NCI-H2171 treated with DMSO at 0.1 percent for 48 hours (cell line): ENCODE results near the gene CCDC136.

Experiments
- DNase-seq: peaks from one replicate; lab custom pipeline; 2025; lab: John Stamatoyannopoulos, UW

Gene CCDC136

GRCh38 chr7:128791121-128791971, at the start of gene CCDC136:
TSS of gene CCDC136 (plus strand) at chr7:128791968. CDS start at chr7:128792412, 444 bp downstream.
- peak; percentile 49 for DNase-seq

DNA sequence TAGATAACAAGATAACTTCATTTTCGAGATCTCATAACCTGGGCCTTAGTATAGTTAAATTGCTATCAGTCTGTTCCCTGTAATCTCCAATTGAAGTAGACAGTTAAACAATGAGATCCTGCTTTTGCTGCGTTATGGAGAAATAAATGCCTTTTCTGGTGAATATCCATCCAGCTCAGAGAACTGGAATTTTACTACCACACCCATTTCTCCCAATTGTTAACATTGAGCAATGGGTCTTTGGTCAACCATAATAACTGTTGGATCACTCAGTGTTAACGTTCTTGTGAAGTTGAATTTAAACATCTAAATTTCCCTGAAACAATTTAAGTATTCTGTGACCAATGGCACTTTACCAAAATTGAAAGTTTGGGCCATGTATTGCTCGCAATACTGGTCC, 49.6 kb upstream of the CCDC136 start:
- DNase-seq, result no peak

DNA sequence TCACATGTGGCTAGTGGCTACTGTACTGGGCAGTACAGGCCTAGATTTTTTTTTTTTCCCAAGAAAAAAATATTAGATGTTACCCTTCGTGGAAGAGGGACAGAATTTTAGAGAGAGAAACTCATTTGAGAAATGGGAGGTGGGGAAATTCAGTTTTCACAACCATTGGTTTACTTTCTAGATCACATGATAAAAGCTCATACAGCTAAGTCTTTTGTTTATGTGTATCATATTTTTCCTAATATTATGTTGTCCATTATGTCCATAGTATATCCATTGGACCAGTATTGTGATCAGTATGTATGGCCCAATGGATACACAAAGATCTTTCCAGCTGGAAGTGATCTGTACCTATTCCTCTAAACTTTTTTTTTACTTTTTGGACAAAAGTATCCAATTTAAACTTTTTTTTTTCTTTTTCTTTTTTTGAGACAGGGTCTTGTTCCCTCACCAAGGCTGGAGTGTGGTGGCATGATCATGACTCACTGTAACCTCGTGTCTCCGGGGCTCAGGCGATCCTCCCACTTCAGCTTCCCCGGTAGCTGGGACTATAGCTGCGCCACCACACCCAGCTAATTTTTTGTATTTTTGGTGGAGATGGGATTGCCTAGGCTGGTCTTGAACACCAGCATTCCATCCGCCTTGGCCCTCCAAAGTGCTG, 48.5 kb upstream of the CCDC136 start:
- no peak for DNase-seq

- no peak for DNase-seq
These were observed 47.3 kb upstream of the CCDC136 start for GRCh38 chr7:128744366-128744905.

- DNase-seq, result no peak
These were observed 46.1 kb upstream of the CCDC136 start for GRCh38 chr7:128745706-128746105.

- no peak for DNase-seq
These were observed 44.3 kb upstream of the CCDC136 start for GRCh38 chr7:128747327-128748079.

DNA sequence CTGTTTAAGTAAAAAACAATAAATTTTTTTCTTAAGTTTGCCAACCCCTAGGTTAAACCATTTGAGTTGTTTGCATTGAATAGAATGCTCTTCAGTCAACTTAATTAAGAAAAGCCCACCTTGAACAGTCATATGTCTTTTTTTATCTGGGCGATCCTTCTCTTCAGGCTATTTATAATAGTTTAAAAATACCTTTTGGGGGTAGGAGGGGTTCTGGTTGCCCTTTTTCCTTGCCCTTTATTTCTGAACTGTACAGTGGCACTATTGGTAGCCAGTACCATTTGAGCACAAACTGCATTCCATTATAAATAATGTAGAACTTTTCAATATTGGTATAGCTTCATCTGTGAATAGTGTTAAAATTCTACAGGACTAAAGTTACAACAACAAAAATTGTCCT, 39.5 kb upstream of the CCDC136 start:
- no peak for DNase-seq

GRCh38 chr7:128755075-128755818, 36.5 kb upstream of the CCDC136 start:
- DNase-seq, result peak; percentile 62

DNA sequence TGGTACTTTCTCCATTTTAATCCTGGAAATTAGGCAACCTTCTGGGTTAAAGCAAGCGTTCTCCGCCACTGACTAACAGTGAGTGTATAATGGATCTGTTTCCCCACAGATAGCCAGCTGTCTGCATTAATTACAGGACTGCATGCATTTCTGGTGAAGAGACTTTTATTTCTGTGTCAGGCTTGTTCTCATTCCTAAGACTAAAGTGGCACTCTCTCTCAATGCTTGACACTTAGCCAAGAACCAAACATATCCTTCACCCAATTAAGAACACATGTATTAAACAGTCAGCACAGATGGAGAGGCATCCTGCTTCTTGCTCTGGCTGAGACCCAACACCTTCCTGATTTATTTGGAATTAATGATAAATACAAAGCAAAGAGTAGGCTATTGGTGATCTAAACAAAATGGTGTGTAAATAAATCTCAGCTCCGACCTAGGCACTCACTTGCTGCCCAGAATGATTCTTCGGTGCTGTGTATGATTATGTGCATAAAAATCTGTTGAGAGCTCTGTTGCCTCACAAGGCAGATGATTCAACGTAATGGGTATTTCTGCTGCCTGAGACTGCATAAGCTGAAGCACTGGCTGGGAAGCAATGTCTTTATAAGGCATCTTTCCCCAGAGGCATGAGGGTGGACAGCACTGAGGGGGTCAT, 35.8 kb upstream of the CCDC136 start:
- DNase-seq, result peak; percentile 86

- no peak for DNase-seq
These were observed 34.6 kb upstream of the CCDC136 start for GRCh38 chr7:128757203-128757602.

GRCh38 chr7:128758553-128758952, 33.2 kb upstream of the CCDC136 start:
- no peak for DNase-seq

- no peak for DNase-seq
These were observed 32.5 kb upstream of the CCDC136 start for GRCh38 chr7:128759242-128759641.

DNA sequence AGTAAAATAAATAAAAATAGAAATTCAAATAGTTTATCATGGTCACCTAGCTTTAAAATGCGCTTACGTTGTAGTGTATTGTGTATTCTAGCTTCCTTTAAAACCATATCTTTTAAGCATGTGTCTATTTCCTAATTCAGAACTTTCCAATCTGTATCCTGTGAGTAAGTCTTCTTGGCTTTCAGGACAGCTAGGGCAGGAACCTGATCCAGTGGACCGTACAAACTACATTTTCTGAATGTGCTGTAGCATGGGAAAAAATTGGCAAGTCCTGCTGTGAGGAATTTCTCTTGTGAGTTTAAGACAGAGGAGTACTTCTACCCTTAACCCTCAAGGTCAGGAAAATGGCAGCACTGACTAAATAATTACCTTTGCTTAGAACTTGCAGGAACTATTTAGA, 28.2 kb upstream of the CCDC136 start:
- no peak for DNase-seq

DNA sequence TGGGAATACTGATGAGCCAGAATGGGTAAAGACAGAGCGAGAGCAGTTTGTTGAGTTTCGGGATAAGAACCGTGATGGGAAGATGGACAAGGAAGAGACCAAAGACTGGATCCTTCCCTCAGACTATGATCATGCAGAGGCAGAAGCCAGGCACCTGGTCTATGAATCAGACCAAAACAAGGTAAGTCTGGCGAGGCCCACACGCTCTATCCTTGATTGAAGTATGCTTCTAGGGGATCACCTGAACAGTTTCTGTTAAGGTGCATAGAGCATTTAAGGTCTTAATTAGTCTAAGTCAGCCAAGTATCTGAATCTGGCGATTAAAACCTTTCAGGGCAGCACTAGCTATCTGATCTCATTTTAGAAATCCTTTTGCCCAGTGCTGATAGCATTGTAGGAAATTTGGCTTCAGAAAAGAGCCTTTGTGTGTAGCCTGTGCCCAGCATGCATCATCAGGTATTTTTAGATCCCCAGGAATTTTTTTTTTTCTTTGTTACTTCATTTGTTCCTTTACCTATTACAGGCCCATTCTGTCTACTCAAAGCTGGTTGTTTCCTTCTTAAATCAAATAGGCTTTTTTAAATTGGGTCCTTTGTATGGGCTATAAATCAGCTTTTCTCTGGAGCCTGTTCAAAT, 24.2 kb upstream of the CCDC136 start:
- DNase-seq, result no peak

- DNase-seq, result no peak
These were observed 21.5 kb upstream of the CCDC136 start for GRCh38 chr7:128770233-128770632.

- DNase-seq, result no peak
These were observed 18.2 kb upstream of the CCDC136 start for GRCh38 chr7:128773604-128774003.

- no peak for DNase-seq
These were observed 17.6 kb upstream of the CCDC136 start for GRCh38 chr7:128774029-128774689.

DNA sequence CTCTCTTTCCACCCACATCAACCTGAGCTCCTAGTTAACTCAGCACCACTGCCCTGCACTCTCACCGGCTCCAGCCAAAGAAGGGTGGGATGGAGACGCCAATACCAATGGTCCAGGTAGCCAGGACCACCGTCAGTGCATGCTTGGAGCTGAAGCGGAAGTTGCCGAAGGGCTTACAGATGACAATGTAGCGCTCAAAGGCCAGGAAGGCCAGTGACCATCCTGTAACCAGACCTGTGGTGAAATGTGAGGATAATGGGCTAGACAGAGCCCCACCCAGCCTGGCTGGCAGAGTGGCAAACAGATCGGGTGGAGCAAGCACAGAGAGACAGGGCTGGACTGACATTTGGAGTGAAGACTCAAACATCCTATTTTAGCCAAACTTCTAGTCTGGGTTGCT, 16.8 kb upstream of the CCDC136 start:
- no peak for DNase-seq

- no peak for DNase-seq
These were observed 15.9 kb upstream of the CCDC136 start, which contains the start of gene OPN1SW for GRCh38 chr7:128775744-128776474. TSS of gene OPN1SW (minus strand) at chr7:128775794. CDS start at chr7:128775781, 13 bp downstream.
